ENCODE measurements around the gene SLC25A6.
"Not testable (repeated sequence)": the region's sequence is repeated elsewhere in the genome, so short reads cannot be mapped to it uniquely, and the experiment has no call there.

The SLC25A6 gene

GRCh38 chrX:1420371-1420770, 28.5 kb upstream of the SLC25A6 start:
- no peaks in the 10 kb centered on the region for H3K27me3 Mint-ChIP-seq (ENCODE audit: low read depth)
- H3K36me3 Mint-ChIP-seq (ENCODE audit: low read depth), result peaks cover 60% of the 10 kb centered on the region
- no peak for DNase-seq (ENCODE audit: low spot score)
- no peaks in the 10 kb centered on the region for H3K4me1 Mint-ChIP-seq (ENCODE audit: low read depth)
- H3K9me3 Mint-ChIP-seq, result peaks cover 37% of the 10 kb centered on the region
- H3K27ac Mint-ChIP-seq, result peak overlapping the region; percentile 2
- H3K4me3 Mint-ChIP-seq, result no peak overlapping the region

GRCh38 chrX:1419545-1420355, 27.8 kb upstream of the SLC25A6 start:
- Mint-ChIP-seq H3K4me1 (ENCODE audit: low read depth) (no peaks in the 10 kb centered on the region), H3K27ac (peak overlapping the region; percentile 2), H3K4me3 (no peak overlapping the region), H3K36me3 (ENCODE audit: low read depth) (peaks cover 56% of the 10 kb centered on the region), H3K27me3 (ENCODE audit: low read depth) (no peaks in the 10 kb centered on the region), H3K9me3 (peaks cover 32% of the 10 kb centered on the region)
- no peak for DNase-seq (ENCODE audit: low spot score)

- Mint-ChIP-seq H3K4me1 (ENCODE audit: low read depth) (no peaks in the 10 kb centered on the region), H3K36me3 (ENCODE audit: low read depth) (peaks cover 51% of the 10 kb centered on the region)
Measured at GRCh38 chrX:1418901-1419544, 27.1 kb upstream of the SLC25A6 start.

GRCh38 chrX:1417921-1418771, 26.2 kb upstream of the SLC25A6 start:
- DNase-seq (ENCODE audit: low spot score), result no peak
- no peaks in the 10 kb centered on the region for H3K27me3 Mint-ChIP-seq (ENCODE audit: low read depth)
- H3K4me3 Mint-ChIP-seq, result no peak overlapping the region
- H3K27ac Mint-ChIP-seq, result no peak overlapping the region
- peaks cover 49% of the 10 kb centered on the region for H3K36me3 Mint-ChIP-seq (ENCODE audit: low read depth)
- peaks cover 23% of the 10 kb centered on the region for H3K9me3 Mint-ChIP-seq
- H3K4me1 Mint-ChIP-seq (ENCODE audit: low read depth), result no peaks in the 10 kb centered on the region

More at GRCh38 chrX:1418901-1419544, 27.1 kb upstream of the SLC25A6 start:
- H3K27ac Mint-ChIP-seq, result no peak overlapping the region
- H3K27me3 Mint-ChIP-seq (ENCODE audit: low read depth), result no peaks in the 10 kb centered on the region
- no peak for DNase-seq (ENCODE audit: low spot score)
- no peak overlapping the region for H3K4me3 Mint-ChIP-seq
- peaks cover 31% of the 10 kb centered on the region for H3K9me3 Mint-ChIP-seq

- no peak overlapping the region for H3K27ac Mint-ChIP-seq
- no peak overlapping the region for H3K4me3 Mint-ChIP-seq
- H3K27me3 Mint-ChIP-seq (ENCODE audit: low read depth), result no peaks in the 10 kb centered on the region
- no peak for DNase-seq (ENCODE audit: low spot score)
- peaks cover 18% of the 10 kb centered on the region for H3K9me3 Mint-ChIP-seq
- H3K4me1 Mint-ChIP-seq (ENCODE audit: low read depth), result no peaks in the 10 kb centered on the region
- H3K36me3 Mint-ChIP-seq (ENCODE audit: low read depth), result peaks cover 42% of the 10 kb centered on the region
Measured at GRCh38 chrX:1416965-1417760, 25.2 kb upstream of the SLC25A6 start.

- Mint-ChIP-seq H3K27ac (no peak overlapping the region), H3K27me3 (ENCODE audit: low read depth) (no peaks in the 10 kb centered on the region), H3K9me3 (peaks cover 11% of the 10 kb centered on the region), H3K4me1 (ENCODE audit: low read depth) (no peaks in the 10 kb centered on the region), H3K4me3 (no peak overlapping the region), H3K36me3 (ENCODE audit: low read depth) (peaks cover 38% of the 10 kb centered on the region)
- DNase-seq (ENCODE audit: low spot score), result no peak
Measured at GRCh38 chrX:1416327-1416784, 24.4 kb upstream of the SLC25A6 start.

GRCh38 chrX:1412551-1413161, 20.7 kb upstream of the SLC25A6 start:
- no peak overlapping the region for H3K4me3 Mint-ChIP-seq

GRCh38 chrX:1411326-1411725, 19.4 kb upstream of the SLC25A6 start:
- H3K27ac Mint-ChIP-seq, result no peak overlapping the region
- no peaks in the 10 kb centered on the region for H3K4me1 Mint-ChIP-seq (ENCODE audit: low read depth)
- H3K4me3 Mint-ChIP-seq, result no peak overlapping the region
- H3K27me3 Mint-ChIP-seq (ENCODE audit: low read depth), result no peaks in the 10 kb centered on the region
- H3K9me3 Mint-ChIP-seq, result no peaks in the 10 kb centered on the region
- DNase-seq (ENCODE audit: low spot score), result no peak
- H3K36me3 Mint-ChIP-seq (ENCODE audit: low read depth), result peaks cover 23% of the 10 kb centered on the region

More at GRCh38 chrX:1412551-1413161, 20.7 kb upstream of the SLC25A6 start:
- Mint-ChIP-seq H3K36me3 (ENCODE audit: low read depth) (peaks cover 23% of the 10 kb centered on the region), H3K27me3 (ENCODE audit: low read depth) (no peaks in the 10 kb centered on the region), H3K27ac (no peak overlapping the region), H3K4me1 (ENCODE audit: low read depth) (no peaks in the 10 kb centered on the region), H3K9me3 (no peaks in the 10 kb centered on the region)
- no peak for DNase-seq (ENCODE audit: low spot score)

- Mint-ChIP-seq H3K9me3 (no peaks in the 10 kb centered on the region), H3K4me3 (no peak overlapping the region)
Measured at GRCh38 chrX:1407035-1407434, 15.1 kb upstream of the SLC25A6 start.

GRCh38 chrX:1405769-1406168, 13.9 kb upstream of the SLC25A6 start:
- H3K27me3 Mint-ChIP-seq (ENCODE audit: low read depth); H3K27ac Mint-ChIP-seq; H3K36me3 Mint-ChIP-seq (ENCODE audit: low read depth); H3K4me3 Mint-ChIP-seq; H3K9me3 Mint-ChIP-seq; DNase-seq (ENCODE audit: low spot score); H3K4me1 Mint-ChIP-seq (ENCODE audit: low read depth): not testable (repeated sequence)

More at GRCh38 chrX:1407035-1407434, 15.1 kb upstream of the SLC25A6 start:
- no peak overlapping the region for H3K27ac Mint-ChIP-seq
- no peaks in the 10 kb centered on the region for H3K27me3 Mint-ChIP-seq (ENCODE audit: low read depth)
- no peaks in the 10 kb centered on the region for H3K4me1 Mint-ChIP-seq (ENCODE audit: low read depth)
- H3K36me3 Mint-ChIP-seq (ENCODE audit: low read depth), result peaks cover 8% of the 10 kb centered on the region
- DNase-seq (ENCODE audit: low spot score), result no peak

GRCh38 chrX:1403867-1404266, 12.0 kb upstream of the SLC25A6 start:
- not testable (repeated sequence) for H3K4me1 Mint-ChIP-seq (ENCODE audit: low read depth); H3K36me3 Mint-ChIP-seq (ENCODE audit: low read depth); H3K27ac Mint-ChIP-seq; H3K27me3 Mint-ChIP-seq (ENCODE audit: low read depth); H3K4me3 Mint-ChIP-seq; DNase-seq (ENCODE audit: low spot score); H3K9me3 Mint-ChIP-seq

- Mint-ChIP-seq H3K9me3 (no peaks in the 10 kb centered on the region), H3K27ac (no peak overlapping the region), H3K4me1 (ENCODE audit: low read depth) (no peaks in the 10 kb centered on the region), H3K36me3 (ENCODE audit: low read depth) (peaks cover 5% of the 10 kb centered on the region), H3K27me3 (ENCODE audit: low read depth) (no peaks in the 10 kb centered on the region), H3K4me3 (no peak overlapping the region)
- no peak for DNase-seq (ENCODE audit: low spot score)
Measured at GRCh38 chrX:1403228-1403627, 11.3 kb upstream of the SLC25A6 start.
